Left lung (tissue), 10 donors: Measurements from ENCODE around the gene CLEC18C. TPM values are rescaled to one million over a fixed set of nuclear protein-coding genes. Genes with fewer than 3 reads are reported as not detected.
"Not testable (repeated sequence)": the region's sequence is repeated elsewhere in the genome, so short reads cannot be mapped to it uniquely, and the experiment has no call there.

Experiments used
- ATAC-seq: fragments of 200-7000 bp; cut with Tn5 transposase; one replicate; pipeline ENCODE4 v1.9.1; 2020; ENCODE audit warnings: moderate library complexity
- DNase-seq, 4 donors: peaks; one replicate each; pipeline ENCODE4 v3.0.0-alpha.2; 2013 to 2020
- H3K27ac ChIP-seq, 2 donors: fragments of 200-600 bp; sonication (generic) in 1 of 2; one replicate each; pipeline versions ENCODE4 v1.5.0 to v1.8.0; 2020 to 2021
- H3K27me3 ChIP-seq, 2 donors: fragments of 200-600 bp; sonication (generic) in 1 of 2; one replicate each; pipeline versions ENCODE4 v1.5.0 to v1.8.0; 2020 to 2021
- H3K36me3 ChIP-seq, 2 donors: fragments of 200-600 bp; sonication (generic) in 1 of 2; one replicate each; pipeline versions ENCODE4 v1.5.0 to v1.8.0; 2020 to 2021
- H3K4me1 ChIP-seq, 2 donors: fragments of 200-600 bp; one replicate each; pipeline ENCODE4 v1.8.0; 2021
- H3K4me3 ChIP-seq, 2 donors: fragments of 200-600 bp; sonication (generic) in 1 of 2; one replicate each; pipeline versions ENCODE4 v1.5.0 to v1.8.0; 2020 to 2021; ENCODE audit warnings: mild to moderate bottlenecking in 1 of 2
- H3K9me3 ChIP-seq, 2 donors: fragments of 200-600 bp; sonication (generic) in 1 of 2; one replicate each; pipeline versions ENCODE4 v1.5.0 to v1.8.0; 2020 to 2021
- intact Hi-C, 2 donors: fragments of 100-400 bp; cut with DNase I; formaldehyde crosslinking; loops; one replicate each; pipeline versions ENCODE4 v1.11.2 to v1.14.2; 2022
- polyA plus RNA-seq, 6 donors: library from polyadenylated mRNA; unstranded; fragments of 120-200 nt; gene quantifications; one replicate each; pipeline ENCODE4 v1.2.1, GENCODE V29; 2013; ENCODE audit not compliant: insufficient read length in 6 of 6
- total RNA-seq, 2 donors: library from RNA; stranded (reverse); fragmentation: NEBNext Ultra II Directional; extraction: Animal tissue kit (Norgen Biotek cat#: 25700); gene quantifications; one replicate each; pipeline ENCODE4 v1.2.1, GENCODE V29; 2021
- donor health status: DM: no; HTN: yes; CAD: no.
- donor health status: DM: no; HTN: no; CAD: no.

Gene CLEC18C
- total and polyA plus RNA-seq, 8 donors = 0.13 to 0.66 (median 0.15) TPM; not detected in 3

DNA sequence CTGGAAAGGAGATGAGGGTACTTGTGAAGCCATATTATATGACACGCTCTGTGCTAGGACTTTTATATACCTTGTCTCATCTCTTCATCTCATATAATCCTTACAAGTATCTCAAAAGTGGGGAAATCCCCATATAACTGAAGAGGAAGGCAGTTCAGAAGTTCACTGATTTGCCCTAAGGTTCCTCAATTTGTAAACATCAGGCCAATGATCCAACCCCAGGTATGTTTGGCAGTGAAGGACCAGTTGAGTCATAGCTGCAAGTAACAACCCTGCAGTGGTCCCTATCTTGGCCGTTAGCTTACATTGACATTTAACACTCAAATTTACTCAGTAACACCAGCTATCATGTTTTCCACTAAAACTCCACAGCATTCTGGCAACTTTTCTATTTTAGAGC lies 45.0 kb downstream of the CLEC18C start:
- H3K4me1 ChIP-seq, intact Hi-C loops, ATAC-seq, H3K4me3 ChIP-seq, H3K9me3 ChIP-seq, H3K27ac ChIP-seq, H3K27me3 ChIP-seq, DNase-seq: not testable (repeated sequence)
- H3K36me3 ChIP-seq = peaks cover 0 to 29% of the 10 kb centered on the region in 2 donors

DNA sequence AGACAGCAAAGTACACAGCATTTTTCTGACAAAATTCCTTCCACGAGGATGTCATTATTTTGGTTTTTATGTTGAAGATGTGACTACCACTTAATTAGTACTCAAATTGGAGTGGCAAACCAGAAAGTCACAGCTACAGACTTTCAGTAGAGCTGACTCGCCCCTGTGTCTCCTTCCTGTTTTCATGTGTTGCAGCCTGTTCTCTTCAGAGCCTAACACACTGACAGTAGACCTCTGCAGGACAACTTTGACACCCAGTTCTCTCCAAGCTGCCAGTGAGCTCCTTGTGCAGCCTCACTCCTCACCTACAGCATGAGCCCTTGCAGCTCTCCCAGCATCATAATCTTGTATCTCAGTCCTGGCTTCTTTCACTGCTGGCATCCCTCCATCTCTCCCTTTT lies 49.0 kb downstream of the CLEC18C start:
- DNase-seq, H3K9me3 ChIP-seq, H3K27ac ChIP-seq, H3K4me1 ChIP-seq, H3K4me3 ChIP-seq, H3K27me3 ChIP-seq, ATAC-seq, intact Hi-C loops: not testable (repeated sequence)
- H3K36me3 ChIP-seq = peaks cover 0 to 51% of the 10 kb centered on the region in 2 donors

- ATAC-seq, H3K9me3 ChIP-seq, H3K27ac ChIP-seq, intact Hi-C loops, H3K4me3 ChIP-seq, DNase-seq, H3K27me3 ChIP-seq, H3K4me1 ChIP-seq: not testable (repeated sequence)
- H3K36me3 ChIP-seq = peaks cover 0 to 51% of the 10 kb centered on the region in 2 donors
Observed at GRCh38 chr16:70223216-70223615, 49.6 kb downstream of the CLEC18C start.

DNA sequence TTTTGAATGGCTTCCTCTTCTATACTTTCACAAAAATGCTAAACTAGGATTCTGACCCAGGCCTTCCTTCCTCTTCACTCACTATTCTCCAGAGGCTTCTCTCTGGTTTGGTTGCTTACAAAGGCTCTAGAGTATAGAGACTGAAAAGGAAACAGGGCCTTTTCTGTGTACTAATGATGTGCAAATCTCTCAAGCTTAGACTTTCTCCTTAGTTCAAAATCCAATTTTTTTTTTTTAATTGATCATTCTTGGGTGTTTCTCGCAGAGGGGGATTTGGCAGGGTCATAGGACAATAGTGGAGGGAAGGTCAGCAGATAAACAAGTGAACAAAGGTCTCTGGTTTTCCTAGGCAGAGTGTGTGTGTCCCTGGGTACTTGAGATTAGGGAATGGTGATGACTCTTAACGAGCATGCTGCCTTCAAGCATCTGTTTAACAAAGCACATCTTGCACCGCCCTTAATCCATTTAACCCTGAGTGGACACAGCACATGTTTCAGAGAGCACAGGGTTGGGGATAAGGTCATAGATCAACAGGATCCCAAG lies 50.5 kb downstream of the CLEC18C start:
- H3K27ac ChIP-seq, intact Hi-C loops, ATAC-seq, DNase-seq, H3K4me3 ChIP-seq, H3K27me3 ChIP-seq, H3K9me3 ChIP-seq, H3K4me1 ChIP-seq: not testable (repeated sequence)
- peaks cover 0 to 58% of the 10 kb centered on the region in 2 donors for H3K36me3 ChIP-seq

DNA sequence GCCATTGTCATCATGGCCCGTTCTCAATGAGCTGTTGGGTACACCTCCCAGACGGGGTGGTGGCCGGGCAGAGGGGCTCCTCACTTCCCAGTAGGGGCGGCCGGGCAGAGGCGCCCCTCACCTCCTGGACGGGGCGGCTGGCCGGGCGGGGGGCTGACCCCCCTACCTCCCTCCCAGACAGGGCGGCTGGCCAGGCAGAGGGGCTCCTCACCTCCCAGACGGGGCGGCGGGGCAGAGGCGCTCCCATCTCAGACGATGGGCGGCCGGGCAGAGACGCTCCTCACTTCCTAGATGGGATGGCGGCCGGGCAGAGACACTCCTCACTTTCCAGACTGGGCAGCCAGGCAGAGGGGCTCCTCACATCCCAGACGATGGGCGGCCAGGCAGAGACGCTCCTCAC lies 51.1 kb downstream of the CLEC18C start:
- H3K4me1 ChIP-seq, DNase-seq, H3K27me3 ChIP-seq, intact Hi-C loops, H3K9me3 ChIP-seq, H3K27ac ChIP-seq, ATAC-seq, H3K4me3 ChIP-seq: not testable (repeated sequence)
- peaks cover 0 to 59% of the 10 kb centered on the region in 2 donors for H3K36me3 ChIP-seq

DNA sequence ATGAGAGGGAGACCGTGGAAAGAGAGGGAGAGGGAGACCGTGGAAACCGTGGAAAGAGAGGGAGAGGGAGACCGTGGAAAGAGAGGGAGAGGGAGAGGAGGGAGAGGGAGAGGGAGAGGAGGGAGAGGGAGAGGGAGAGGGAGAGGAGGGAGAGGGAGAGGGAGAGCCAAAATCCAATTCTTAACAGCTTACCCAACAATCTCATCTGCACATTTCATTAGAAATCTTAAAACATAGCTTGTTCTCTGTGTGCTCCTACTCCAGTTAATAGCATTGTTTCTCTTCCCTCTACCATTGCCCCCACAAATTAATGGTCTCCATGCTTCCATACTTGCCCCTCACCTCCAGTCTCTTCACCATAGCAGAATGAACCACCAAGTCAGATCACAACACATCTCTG lies 51.8 kb downstream of the CLEC18C start:
- H3K27me3 ChIP-seq, ATAC-seq, H3K9me3 ChIP-seq, H3K4me3 ChIP-seq, H3K4me1 ChIP-seq, intact Hi-C loops, H3K27ac ChIP-seq, DNase-seq: not testable (repeated sequence)
- peaks cover 0 to 61% of the 10 kb centered on the region in 2 donors for H3K36me3 ChIP-seq

GRCh38 chr16:70226024-70226423 lies 52.4 kb downstream of the CLEC18C start:
- intact Hi-C loops, H3K4me3 ChIP-seq, H3K4me1 ChIP-seq, DNase-seq, H3K27ac ChIP-seq, ATAC-seq, H3K9me3 ChIP-seq, H3K27me3 ChIP-seq: not testable (repeated sequence)
- peaks cover 0 to 64% of the 10 kb centered on the region in 2 donors for H3K36me3 ChIP-seq

GRCh38 chr16:70231831-70232230 lies 58.2 kb downstream of the CLEC18C start:
- H3K4me3 ChIP-seq, H3K4me1 ChIP-seq, H3K27ac ChIP-seq, intact Hi-C loops, ATAC-seq, H3K27me3 ChIP-seq, H3K9me3 ChIP-seq, DNase-seq: not testable (repeated sequence)
- peaks cover 0 to 84% of the 10 kb centered on the region in 2 donors for H3K36me3 ChIP-seq

Other genes starting within 250 kb of the CLEC18C start
- 1 to 10 TPM; 1.8 to 2.6 TPM for gene CLEC18A, start 222.5 kb upstream of the CLEC18C start, total RNA-seq
- gene CLEC18A, start 222.5 kb upstream of the CLEC18C start, polyA plus RNA-seq = 1 to 10 TPM in 3 of 6 donors, under 1 TPM in 3; 0.60 to 2.6 (median 1.0) TPM
- gene PDPR, start 59.5 kb upstream of the CLEC18C start, total RNA-seq = 10 to 100 TPM; 16.5 to 26.0 TPM
- gene PDPR, start 59.5 kb upstream of the CLEC18C start, polyA plus RNA-seq = 10 to 100 TPM; 33.2 to 47.2 (median 43.2) TPM
- gene EXOSC6, start 78.2 kb downstream of the CLEC18C start, total RNA-seq = 10 to 100 TPM; 17.9 to 29.0 TPM
- 10 to 100 TPM; 14.0 to 20.6 (median 16.4) TPM for gene EXOSC6, start 78.2 kb downstream of the CLEC18C start, polyA plus RNA-seq
- gene AARS1, start 115.7 kb downstream of the CLEC18C start, total RNA-seq = 100 to 1,000 TPM; 100 to 111 TPM
- 10 to 100 TPM; 64.7 to 85.9 (median 73.9) TPM for gene AARS1, start 115.7 kb downstream of the CLEC18C start, polyA plus RNA-seq
- gene DDX19B, start 125.4 kb downstream of the CLEC18C start, total RNA-seq = 10 to 100 TPM; 23.5 to 26.5 TPM
- gene DDX19B, start 125.4 kb downstream of the CLEC18C start, polyA plus RNA-seq = 10 to 100 TPM; 32.4 to 37.5 (median 35.7) TPM
- 10 to 100 TPM; 28.8 to 31.7 TPM for gene DDX19A, start 173.1 kb downstream of the CLEC18C start, total RNA-seq
- 10 to 100 TPM; 42.2 to 49.6 (median 46.2) TPM for gene DDX19A, start 173.1 kb downstream of the CLEC18C start, polyA plus RNA-seq